Omental fat pad (tissue), 4 donors: ENCODE results near the gene SSBP3. TPM values are rescaled to one million over a fixed set of nuclear protein-coding genes. Genes with fewer than 3 reads are reported as not detected.
A peak's percentile ranks its signal among the peaks of the same experiment; 100 is the strongest.

Experiments
- ATAC-seq: fragments of 150-250 bp; one replicate; pipeline ENCODE4 v1.9.1; 2016; ENCODE audit warnings: mild to moderate bottlenecking, moderate library complexity; ENCODE audit not compliant: low FRiP score
- DNase-seq: peaks from one replicate; pipeline ENCODE4 v3.0.0-alpha.2; 2019; ENCODE audit warnings: low spot score
- CTCF ChIP-seq, 3 donors: fragments of 450-650 bp; IDR thresholded peaks; one replicate each; pipeline ENCODE4 v1.5.1; 2016 to 2017; ENCODE audit warnings: antibody characterized with exemption in 3 of 3, mild to moderate bottlenecking in 3 of 3, moderate library complexity in 2 of 3
- total RNA-seq, 4 donors: library from RNA; depleted of rRNA; stranded (reverse); fragments of >200 nt; gene quantifications; one replicate each; pipeline ENCODE4 v1.1.0, GENCODE V29; 2016

SSBP3 gene
- total RNA-seq, 4 donors from 2014 or later, result 21.0 to 32.6 (median 22.9) TPM

- TF ChIP-seq CTCF (IDR thresholded peaks at IDR 0.05), result no peak
- DNase-seq (no peak), ATAC-seq (no peak)
These were observed 10.9 kb upstream of the SSBP3 start for GRCh38 chr1:54417123-54417522.

- ATAC-seq (no peak), DNase-seq (no peak)
- no peak for TF ChIP-seq CTCF (IDR thresholded peaks at IDR 0.05)
These were observed 10.2 kb upstream of the SSBP3 start for GRCh38 chr1:54416435-54416834.

GRCh38 chr1:54415991-54416390 is 9.8 kb upstream of the SSBP3 start:
- DNase-seq (no peak), ATAC-seq (no peak)
- no peak for TF ChIP-seq CTCF (IDR thresholded peaks at IDR 0.05)

- no peak for ATAC-seq
- no peak for TF ChIP-seq CTCF (IDR thresholded peaks at IDR 0.05)
- DNase-seq, result no peak
These were observed 9.3 kb upstream of the SSBP3 start for GRCh38 chr1:54415533-54415932.

GRCh38 chr1:54413732-54414131 is 7.5 kb upstream of the SSBP3 start:
- ATAC-seq, result no peak
- DNase-seq, result no peak
- no peak for TF ChIP-seq CTCF (IDR thresholded peaks at IDR 0.05)

GRCh38 chr1:54413295-54413694 is 7.1 kb upstream of the SSBP3 start:
- ATAC-seq (peak; percentile 20), DNase-seq (no peak)
- TF ChIP-seq CTCF (IDR thresholded peaks at IDR 0.05), result no peak

GRCh38 chr1:54410359-54410758 is 4.2 kb upstream of the SSBP3 start:
- ATAC-seq (no peak), DNase-seq (no peak)
- TF ChIP-seq CTCF (IDR thresholded peaks at IDR 0.05), result no peak
